Activated CD8-positive, alpha-beta memory T cell treated with anti-CD3 and anti-CD28 coated beads for 4 hours (primary cell): ENCODE data around the gene LMO1.
A peak's percentile ranks its signal among the peaks of the same experiment; 100 is the strongest.

Experiments used
- DNase-seq, 2 donors: peaks; one replicate each; pipeline ENCODE4 v3.0.0-alpha.2; 2020; ENCODE audit warnings: low read depth in 2 of 2

The LMO1 gene

GRCh38 chr11:8263769-8264410 lies at the start of gene LMO1:
Gene LMO1 (minus strand): TSS chr11:8263878. CDS start chr11:8263362, 516 bp downstream.
- DNase-seq = peak; percentile 41 to 45

- no peak for DNase-seq
Measured at GRCh38 chr11:8312986-8313385, 49.3 kb upstream of the LMO1 start.

GRCh38 chr11:8311366-8311765 lies 47.7 kb upstream of the LMO1 start:
- DNase-seq = no peak

- no peak for DNase-seq
Measured at GRCh38 chr11:8310743-8311298, 47.1 kb upstream of the LMO1 start.

DNA sequence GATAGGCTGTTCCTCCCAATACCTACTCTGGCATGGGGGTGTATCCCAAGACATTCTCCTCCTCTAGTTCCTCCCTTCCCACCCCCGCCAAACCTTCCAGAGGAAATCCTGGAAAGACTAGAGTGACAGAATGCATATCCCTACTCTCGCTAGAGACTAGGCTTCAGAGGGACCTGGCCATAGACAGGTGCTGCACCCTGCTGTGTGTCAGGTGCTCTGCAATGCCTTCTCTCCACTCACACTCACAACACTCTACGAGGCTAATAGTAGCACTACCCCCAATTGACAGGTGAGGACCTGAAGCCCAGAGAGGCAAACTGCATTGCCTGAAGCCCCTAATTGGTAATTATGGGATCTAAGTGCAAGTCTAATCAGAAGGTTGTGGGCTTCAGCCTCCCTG lies 46.2 kb upstream of the LMO1 start:
- no peak for DNase-seq

DNA sequence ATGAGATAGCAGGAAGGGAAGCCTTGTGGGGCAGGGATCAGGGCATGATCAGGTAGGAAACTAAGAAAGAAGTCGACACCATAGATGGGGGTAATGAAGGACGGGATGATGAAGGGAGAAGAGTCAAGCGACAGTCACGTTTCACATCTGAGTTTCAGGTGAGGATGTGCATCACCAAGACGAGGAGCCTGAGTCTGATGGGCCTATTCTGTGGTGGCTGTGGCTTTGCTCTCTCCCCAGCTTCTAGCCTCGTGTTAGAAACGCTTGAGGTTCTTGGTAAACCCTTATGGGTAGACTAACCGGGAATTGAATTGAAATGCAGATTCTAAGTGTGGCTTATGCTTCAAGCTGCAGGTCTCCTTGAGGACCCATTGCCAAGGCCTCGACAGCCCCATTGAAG lies 45.6 kb upstream of the LMO1 start:
- no peak for DNase-seq

- no peak for DNase-seq
Measured at GRCh38 chr11:8307601-8308000, 43.9 kb upstream of the LMO1 start.

- DNase-seq = no peak
Measured at GRCh38 chr11:8301622-8302021, 37.9 kb upstream of the LMO1 start.

- no peak for DNase-seq
Measured at GRCh38 chr11:8298801-8299786, 35.4 kb upstream of the LMO1 start.

- no peak for DNase-seq
Measured at GRCh38 chr11:8297781-8298440, 34.2 kb upstream of the LMO1 start.

GRCh38 chr11:8296872-8297271 lies 33.2 kb upstream of the LMO1 start:
- DNase-seq = no peak

DNA sequence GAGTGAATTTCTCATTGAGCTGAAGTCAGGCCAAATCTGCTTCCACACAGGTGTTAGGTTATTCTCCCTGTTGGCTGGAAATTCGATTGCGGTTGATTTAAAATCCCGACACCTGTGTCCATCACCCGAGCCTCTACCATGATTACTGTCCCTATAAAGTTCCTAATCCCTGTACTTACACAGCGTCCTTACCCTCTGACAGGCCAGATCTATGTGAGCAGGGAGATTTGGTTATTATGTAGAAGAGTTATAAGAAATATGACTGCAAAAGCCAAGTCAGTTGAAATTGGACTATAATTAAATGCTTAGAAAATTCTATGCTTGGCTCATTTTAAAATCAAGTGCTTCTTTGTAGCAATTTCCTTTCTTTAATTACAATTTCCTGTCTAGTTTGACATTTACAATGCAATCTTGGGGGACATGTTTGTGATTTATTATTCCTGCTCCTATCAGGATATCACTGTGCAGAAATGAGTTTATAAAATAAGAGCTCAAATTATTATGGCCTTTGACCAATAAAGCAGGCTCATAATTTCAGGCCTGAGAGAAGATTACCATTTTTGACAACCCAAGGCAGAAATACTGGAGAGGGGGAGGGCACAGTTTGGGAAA lies 32.5 kb upstream of the LMO1 start:
- no peak for DNase-seq

DNA sequence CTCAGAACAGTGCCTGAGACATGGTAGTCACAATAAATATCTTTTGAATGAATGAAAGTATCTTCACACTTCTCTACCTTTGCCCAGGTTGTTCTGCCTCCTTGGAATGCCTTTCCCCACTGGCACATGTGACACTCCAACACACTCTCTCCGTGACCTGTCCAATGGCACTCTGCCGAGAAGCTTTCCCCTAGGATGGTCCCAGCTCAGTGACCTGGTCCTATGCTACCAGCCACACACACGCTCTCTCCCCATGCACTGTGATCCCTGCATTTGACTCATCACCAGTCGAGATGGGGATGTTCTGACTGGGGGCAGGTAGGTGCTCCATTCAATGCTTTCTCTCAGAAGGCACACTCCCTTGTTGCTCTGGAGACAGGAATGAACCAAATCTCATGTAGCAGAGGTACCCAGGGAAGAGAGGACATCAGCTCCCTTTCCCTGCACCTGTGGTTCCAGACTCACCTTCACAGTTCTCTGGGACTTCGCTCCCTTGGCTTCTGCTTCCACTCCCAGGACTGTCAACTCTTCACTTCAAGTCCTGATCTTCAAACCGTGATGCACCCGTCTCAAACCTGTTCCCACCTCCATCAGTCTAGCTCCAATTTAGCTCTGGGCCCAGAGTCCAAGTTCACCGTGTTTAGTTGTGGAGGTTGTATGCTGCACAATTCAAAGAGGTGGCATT lies 30.7 kb upstream of the LMO1 start:
- no peak for DNase-seq

DNA sequence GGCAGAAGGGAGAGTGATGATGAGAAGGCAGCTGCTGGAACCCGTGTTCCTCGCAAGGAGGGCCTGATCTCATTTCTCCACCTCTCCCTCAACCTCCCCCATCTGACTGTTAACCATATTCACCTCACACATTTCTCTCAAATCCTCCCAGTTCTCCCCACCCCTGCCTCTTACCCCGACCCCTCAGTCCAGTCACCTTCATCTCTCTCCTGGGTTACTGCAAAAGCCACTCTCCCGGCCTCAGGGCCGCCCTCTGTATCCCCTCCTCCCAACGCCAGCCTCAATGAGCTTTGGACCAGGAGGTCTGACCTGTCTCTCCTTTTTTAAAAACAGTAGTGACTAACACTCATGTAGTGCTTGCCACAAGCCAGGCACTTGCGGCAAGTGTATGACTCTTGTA lies 29.5 kb upstream of the LMO1 start:
- no peak for DNase-seq

DNA sequence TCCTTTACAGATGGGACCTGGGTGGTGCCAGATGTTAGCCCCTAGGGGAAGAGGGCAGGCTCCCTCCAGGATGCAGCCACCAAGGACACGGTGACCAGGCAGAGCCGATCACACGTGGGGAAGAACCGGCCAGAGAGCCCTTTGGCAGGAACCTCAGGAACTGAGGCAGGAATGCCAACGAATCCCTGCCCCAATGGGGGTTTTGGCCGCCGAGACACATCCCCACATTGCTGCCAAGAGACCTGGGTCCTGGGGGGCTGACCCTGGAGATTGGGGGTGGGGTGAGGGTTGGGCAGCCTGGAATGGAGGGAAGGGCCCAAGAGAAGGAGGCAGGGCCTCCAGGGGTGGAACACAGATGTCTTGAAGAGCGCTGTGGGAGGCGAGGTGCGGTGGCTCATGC lies 28.7 kb upstream of the LMO1 start:
- no peak for DNase-seq

- no peak for DNase-seq
Measured at GRCh38 chr11:8291421-8292350, 28.0 kb upstream of the LMO1 start.

DNA sequence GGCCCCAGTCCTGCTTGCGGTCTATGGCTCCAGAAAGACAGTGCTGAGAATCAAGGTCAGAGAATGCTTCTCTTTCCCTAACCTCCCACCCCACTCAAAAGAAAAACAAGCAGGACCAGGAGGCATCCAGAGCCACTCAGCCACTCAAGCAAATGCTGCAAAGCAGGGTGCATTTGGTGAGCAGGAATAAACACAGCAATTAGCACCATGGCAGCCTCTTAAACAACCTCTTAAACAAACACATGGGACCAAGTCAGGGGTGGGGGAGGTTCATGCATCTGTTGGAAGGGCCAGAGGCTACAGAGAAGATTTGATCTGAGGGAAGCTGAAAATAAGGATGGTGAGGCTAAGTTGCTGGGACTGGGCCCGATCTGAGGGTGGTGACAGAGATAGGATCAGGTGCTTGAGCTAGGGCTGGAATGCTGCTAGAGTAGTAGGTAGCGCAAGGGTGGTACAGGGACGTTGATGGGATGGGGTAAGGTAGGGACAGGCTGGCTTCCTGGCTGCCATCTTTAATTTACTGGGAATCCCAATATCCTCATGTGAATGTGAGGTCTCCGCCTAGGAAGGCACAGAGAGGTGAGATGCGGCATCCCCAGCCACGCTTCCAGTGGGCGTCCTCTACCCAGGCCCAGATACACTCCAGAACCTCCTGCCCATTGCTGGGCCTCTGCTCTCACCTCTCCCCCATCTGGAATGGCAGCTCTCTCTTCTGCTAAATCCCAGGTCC lies 26.6 kb upstream of the LMO1 start:
- DNase-seq = no peak

GRCh38 chr11:8289492-8289918 lies 25.8 kb upstream of the LMO1 start:
- DNase-seq = no peak

GRCh38 chr11:8288824-8289491 lies 25.3 kb upstream of the LMO1 start:
- DNase-seq = no peak
